ENCODE data around the gene CPNE1. TPM values are rescaled to one million over a fixed set of nuclear protein-coding genes. Genes with fewer than 3 reads are reported as not detected.

Gene CPNE1
- total and polyA plus RNA-seq, 11 donors: 25.7 to 75.6 (median 56.0) TPM

DNA sequence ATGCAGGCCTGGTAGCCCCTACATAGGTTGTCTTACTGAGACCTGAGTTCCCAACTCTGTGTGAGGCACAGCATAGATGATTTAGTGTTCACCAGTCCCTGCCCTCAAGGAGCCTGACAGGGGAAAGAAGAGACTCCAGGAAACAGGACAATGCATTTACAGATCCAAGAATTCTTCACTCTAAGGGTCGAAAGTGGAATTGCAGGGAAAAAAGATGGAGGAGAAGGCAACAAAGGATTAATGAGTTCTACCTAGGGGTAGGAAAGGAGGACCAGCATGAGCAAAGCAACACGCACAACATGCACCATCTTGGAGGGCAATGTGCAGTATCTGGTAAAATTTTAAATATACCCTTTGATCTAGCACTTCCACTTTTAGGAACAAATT, 43.1 kb downstream of the CPNE1 start:
- no peaks in the 10 kb centered on the region for H3K9me3 ChIP-seq
- 90 to 95% (median 93%) methylated on average over 2 of the region's 2 CpGs for WGBS, 4 donors
- intact Hi-C loops (cut with DNase I): no loop called here
- ATAC-seq (no peak), DNase-seq (no peak)
- H3K36me3 ChIP-seq: peaks cover 0 to 36% (median 27%) of the 10 kb centered on the region in 9 donors
- H3K4me1 ChIP-seq: peaks cover 3 to 35% (median 24%) of the 10 kb centered on the region in 12 donors
- no peaks in the 10 kb centered on the region for H3K27me3 ChIP-seq
- H3K4me3 ChIP-seq: no peak overlapping the region
- TF ChIP-seq, protein P1, sequence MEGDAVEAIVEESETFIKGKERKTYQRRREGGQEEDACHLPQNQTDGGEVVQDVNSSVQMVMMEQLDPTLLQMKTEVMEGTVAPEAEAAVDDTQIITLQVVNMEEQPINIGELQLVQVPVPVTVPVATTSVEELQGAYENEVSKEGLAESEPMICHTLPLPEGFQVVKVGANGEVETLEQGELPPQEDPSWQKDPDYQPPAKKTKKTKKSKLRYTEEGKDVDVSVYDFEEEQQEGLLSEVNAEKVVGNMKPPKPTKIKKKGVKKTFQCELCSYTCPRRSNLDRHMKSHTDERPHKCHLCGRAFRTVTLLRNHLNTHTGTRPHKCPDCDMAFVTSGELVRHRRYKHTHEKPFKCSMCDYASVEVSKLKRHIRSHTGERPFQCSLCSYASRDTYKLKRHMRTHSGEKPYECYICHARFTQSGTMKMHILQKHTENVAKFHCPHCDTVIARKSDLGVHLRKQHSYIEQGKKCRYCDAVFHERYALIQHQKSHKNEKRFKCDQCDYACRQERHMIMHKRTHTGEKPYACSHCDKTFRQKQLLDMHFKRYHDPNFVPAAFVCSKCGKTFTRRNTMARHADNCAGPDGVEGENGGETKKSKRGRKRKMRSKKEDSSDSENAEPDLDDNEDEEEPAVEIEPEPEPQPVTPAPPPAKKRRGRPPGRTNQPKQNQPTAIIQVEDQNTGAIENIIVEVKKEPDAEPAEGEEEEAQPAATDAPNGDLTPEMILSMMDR (IDR thresholded peaks at IDR 0.05): no peak
- TF ChIP-seq POLR2A (IDR thresholded peaks at IDR 0.05): no peak
- H3K27ac ChIP-seq: no peak overlapping the region

DNA sequence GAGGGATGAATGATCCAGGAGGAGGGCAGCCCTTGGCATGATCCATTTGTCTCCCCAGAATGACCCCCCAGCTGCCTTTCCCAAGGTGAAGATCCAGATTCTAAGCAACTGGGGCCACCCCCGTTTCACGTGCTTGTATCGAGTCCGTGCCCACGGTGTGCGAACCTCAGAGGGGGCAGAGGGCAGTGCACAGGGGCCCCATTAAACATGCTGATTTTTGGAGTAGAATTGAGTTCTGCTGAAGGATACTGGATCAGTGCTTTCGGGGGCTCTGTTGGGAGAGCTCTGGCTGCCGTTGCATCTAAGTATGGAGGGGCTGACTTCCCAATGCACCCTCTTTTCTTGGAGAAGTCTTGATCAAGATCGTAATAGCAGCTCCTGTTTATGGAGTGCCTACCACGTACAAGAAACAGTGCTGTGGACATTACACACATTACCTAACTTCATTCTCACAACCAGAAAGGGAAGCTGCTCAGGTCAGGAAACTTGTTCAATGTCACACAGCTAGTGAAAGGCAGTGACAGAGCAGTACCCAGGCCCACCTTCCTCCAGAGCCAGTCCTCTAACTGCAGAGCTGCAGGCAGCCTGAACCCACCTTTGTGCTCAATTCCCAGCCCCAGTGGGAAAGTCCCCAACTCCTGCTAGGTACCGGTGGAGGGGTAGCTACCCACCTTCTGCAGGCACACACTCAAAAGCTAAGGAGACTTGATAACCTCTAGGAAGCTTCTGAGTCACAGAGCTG, 43.7 kb downstream of the CPNE1 start:
- H3K4me3 ChIP-seq: no peak overlapping the region
- no peak for TF ChIP-seq POLR2A (IDR thresholded peaks at IDR 0.05)
- TF ChIP-seq, protein P1 (IDR thresholded peaks at IDR 0.05): no peak
- ATAC-seq (no peak), DNase-seq (no peak)
- H3K27ac ChIP-seq: no peak overlapping the region
- peaks cover 3 to 36% (median 25%) of the 10 kb centered on the region in 12 donors for H3K4me1 ChIP-seq
- peaks cover 0 to 31% (median 21%) of the 10 kb centered on the region in 9 donors for H3K36me3 ChIP-seq
- 94 to 97% (median 96%) methylated on average over 11 of the region's 11 CpGs for WGBS, 4 donors
- no peaks in the 10 kb centered on the region for H3K27me3 ChIP-seq
- intact Hi-C loops (cut with DNase I): no loop called here
- H3K9me3 ChIP-seq: no peaks in the 10 kb centered on the region

DNA sequence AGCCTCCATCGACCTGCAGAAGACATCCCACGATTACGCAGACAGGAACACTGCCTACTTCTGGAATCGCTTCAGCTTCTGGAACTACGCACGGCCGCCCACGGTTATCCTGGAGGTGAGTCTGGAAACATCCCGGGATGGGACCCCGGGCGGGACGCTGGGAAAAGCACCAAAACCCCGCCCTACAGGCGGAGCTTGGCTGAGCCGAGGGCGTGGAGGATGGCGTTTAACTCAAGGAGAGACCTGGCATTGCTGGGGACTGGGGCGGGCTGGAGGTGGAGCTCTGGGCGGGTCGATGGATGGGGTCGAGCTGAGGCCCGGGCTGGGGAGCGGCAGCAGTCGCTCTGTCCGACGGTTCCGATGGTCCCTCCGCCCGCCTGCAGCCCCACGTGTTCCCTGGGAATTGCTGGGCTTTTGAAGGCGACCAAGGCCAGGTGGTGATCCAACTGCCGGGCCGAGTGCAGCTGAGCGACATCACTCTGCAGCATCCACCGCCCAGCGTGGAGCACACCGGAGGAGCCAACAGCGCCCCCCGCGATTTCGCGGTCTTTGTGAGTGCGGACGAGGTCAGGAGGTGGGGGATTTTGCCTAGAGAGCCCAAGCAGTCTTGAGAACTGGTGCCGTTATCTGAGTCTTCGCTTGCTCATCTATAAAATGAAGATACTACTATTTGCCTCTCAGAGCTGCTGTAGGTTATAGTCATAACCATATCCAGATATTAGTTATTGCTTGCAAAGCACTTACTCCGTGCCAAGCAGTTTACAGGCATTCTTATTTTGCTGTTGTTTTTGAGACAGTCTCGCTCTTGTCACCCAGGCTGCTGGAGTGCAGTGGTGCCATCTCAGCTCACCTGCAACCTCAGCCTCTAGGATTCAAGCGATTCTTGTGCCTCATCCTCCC, 45.3 kb downstream of the CPNE1 start:
- peaks cover 0 to 15% (median 6%) of the 10 kb centered on the region in 9 donors for H3K36me3 ChIP-seq
- H3K27me3 ChIP-seq: no peaks in the 10 kb centered on the region
- H3K4me1 ChIP-seq: peaks cover 3 to 42% (median 28%) of the 10 kb centered on the region in 12 donors
- intact Hi-C loops (cut with DNase I): loop anchor here in 7 of 10 donors (5.0 to 10.0 kb wide), 4 partner anchors 43 to 155 kb away; partner anchors contain the start of genes CPNE1 (in 5 of the 7), RBM12 (in 5 of the 7), ERGIC3 (in 1 of the 7) and RBM39 (in 1 of the 7)
- peak in 3 of 4 donors; percentile 28 to 51 (median 33) for ATAC-seq
- TF ChIP-seq POLR2A (IDR thresholded peaks at IDR 0.05): no peak
- TF ChIP-seq, protein P1 (IDR thresholded peaks at IDR 0.05): peak in 11 of 12 donors; percentile 4 to 36 (median 18)
- WGBS, 4 donors: 6 to 8% (median 6%) methylated on average over 33 to 49 of the region's 49 CpGs
- H3K27ac ChIP-seq: peak overlapping the region in 3 of 12 donors; percentile 10 to 97 (median 88)
- no peaks in the 10 kb centered on the region for H3K9me3 ChIP-seq
- DNase-seq: peak; percentile 76 to 88 (median 79)
- H3K4me3 ChIP-seq: peak overlapping the region; percentile 19 to 68 (median 56)
